NT2/D1 (cell line): ENCODE measurements around the gene CLPTM1.

Source experiments
- SUZ12 ChIP-seq: IDR thresholded peaks from 2 replicates; pipeline ENCODE4 v1.6.1; 2011; ENCODE audit not compliant: insufficient read length, insufficient read depth; ENCODE audit errors: extremely low read depth
- YY1 ChIP-seq: IDR thresholded peaks from 2 replicates; pipeline ENCODE4 v1.6.1; 2011; ENCODE audit not compliant: insufficient read length, insufficient read depth

DNA sequence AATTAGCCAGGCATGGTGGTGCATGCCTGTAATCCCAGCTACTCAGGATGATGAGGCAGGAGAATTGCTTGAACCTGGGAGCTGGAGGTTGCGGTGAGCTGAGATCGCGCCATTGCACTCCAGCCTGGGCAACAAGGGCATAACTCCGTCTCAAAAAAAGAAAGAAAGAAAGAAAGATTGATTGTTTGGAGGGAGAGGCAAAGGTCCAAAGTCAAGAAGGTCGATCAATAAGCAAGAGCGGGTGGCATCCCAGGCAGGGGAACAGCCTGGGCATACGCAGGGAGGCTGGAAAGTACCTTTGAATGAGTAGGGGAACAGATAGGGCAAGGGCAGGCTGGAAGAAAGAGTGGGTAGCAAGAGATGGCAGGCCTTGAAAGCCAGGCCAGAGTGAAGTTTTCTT, 25.1 kb upstream of the CLPTM1 start:
- no peak for TF ChIP-seq YY1
- TF ChIP-seq SUZ12, result no peak
